ENCODE measurements around the gene FCN1. TPM values are rescaled to one million over a fixed set of nuclear protein-coding genes. Genes with fewer than 3 reads are reported as not detected.

The FCN1 gene
- total RNA-seq, 1 donor, result not detected

DNA sequence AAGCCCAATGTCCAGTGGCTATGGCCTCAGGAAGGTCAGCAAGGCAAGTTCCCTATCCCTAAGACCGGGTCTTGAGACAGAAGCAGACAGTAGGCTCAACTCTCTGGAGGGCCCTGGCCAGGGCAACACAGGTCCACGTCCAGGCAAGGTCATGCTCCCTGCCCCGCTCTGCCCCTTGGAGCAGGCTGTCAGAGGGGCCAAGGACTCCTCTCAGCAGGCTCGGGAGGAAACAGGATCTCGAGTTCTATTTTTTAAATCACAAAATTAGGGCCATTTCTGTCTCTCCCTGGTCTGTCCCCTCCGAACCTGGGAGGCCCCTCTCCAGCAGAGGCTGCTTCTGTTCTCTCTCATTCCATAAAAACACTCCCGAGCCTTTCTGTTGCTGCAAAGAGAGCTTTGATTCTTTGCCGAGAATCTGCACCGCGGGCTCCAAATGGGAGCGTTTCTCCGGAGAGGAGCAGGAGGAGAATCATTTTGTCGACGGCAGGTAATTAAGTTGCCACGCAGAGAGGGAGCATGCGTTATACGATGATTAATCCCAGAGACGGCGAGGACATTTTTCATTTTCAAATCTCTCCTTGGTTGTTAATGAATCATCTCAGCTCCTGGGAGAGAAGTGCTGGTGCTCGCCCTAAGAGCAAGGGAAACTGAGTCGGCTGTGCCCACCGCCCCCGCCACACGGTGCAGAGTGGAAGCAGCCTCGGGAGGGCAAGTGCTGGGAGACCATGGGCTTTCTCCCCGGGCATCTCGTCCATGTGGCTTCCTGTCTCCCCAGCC is 24.5 kb upstream of the FCN1 start:
- H3K9me3 ChIP-seq (ENCODE audit: low read depth, low read length), result no peaks in the 10 kb centered on the region
- peak overlapping the region; percentile 51 for H3K4me2 ChIP-seq (ENCODE audit: insufficient read depth, low read length)
- peak; percentile 91 for DNase-seq (ENCODE audit: insufficient read length, low spot score, missing footprints)
- H3K4me1 ChIP-seq (ENCODE audit: insufficient read depth, low read length), result no peaks in the 10 kb centered on the region
- H4K20me1 ChIP-seq (ENCODE audit: insufficient read depth, low read length), result no peaks in the 10 kb centered on the region
- no peaks in the 10 kb centered on the region for H3K36me3 ChIP-seq (ENCODE audit: insufficient read depth, low read length)
- no peak overlapping the region for H3K27ac ChIP-seq (ENCODE audit: low read depth, low read length)
- H3K79me2 ChIP-seq (ENCODE audit: insufficient read depth, low read length), result no peaks in the 10 kb centered on the region
- H3K4me3 ChIP-seq (ENCODE audit: insufficient read depth, low read length), result no peak overlapping the region
- no peak overlapping the region for H2AFZ ChIP-seq (ENCODE audit: low read length)
- peaks cover 27% of the 10 kb centered on the region for H3K27me3 ChIP-seq (ENCODE audit: insufficient read depth, low read length)
- TF ChIP-seq, protein P1, sequence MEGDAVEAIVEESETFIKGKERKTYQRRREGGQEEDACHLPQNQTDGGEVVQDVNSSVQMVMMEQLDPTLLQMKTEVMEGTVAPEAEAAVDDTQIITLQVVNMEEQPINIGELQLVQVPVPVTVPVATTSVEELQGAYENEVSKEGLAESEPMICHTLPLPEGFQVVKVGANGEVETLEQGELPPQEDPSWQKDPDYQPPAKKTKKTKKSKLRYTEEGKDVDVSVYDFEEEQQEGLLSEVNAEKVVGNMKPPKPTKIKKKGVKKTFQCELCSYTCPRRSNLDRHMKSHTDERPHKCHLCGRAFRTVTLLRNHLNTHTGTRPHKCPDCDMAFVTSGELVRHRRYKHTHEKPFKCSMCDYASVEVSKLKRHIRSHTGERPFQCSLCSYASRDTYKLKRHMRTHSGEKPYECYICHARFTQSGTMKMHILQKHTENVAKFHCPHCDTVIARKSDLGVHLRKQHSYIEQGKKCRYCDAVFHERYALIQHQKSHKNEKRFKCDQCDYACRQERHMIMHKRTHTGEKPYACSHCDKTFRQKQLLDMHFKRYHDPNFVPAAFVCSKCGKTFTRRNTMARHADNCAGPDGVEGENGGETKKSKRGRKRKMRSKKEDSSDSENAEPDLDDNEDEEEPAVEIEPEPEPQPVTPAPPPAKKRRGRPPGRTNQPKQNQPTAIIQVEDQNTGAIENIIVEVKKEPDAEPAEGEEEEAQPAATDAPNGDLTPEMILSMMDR (IDR thresholded peaks at IDR 0.05; ENCODE audit: extremely low read depth, low read depth, low read length), result no peak

DNA sequence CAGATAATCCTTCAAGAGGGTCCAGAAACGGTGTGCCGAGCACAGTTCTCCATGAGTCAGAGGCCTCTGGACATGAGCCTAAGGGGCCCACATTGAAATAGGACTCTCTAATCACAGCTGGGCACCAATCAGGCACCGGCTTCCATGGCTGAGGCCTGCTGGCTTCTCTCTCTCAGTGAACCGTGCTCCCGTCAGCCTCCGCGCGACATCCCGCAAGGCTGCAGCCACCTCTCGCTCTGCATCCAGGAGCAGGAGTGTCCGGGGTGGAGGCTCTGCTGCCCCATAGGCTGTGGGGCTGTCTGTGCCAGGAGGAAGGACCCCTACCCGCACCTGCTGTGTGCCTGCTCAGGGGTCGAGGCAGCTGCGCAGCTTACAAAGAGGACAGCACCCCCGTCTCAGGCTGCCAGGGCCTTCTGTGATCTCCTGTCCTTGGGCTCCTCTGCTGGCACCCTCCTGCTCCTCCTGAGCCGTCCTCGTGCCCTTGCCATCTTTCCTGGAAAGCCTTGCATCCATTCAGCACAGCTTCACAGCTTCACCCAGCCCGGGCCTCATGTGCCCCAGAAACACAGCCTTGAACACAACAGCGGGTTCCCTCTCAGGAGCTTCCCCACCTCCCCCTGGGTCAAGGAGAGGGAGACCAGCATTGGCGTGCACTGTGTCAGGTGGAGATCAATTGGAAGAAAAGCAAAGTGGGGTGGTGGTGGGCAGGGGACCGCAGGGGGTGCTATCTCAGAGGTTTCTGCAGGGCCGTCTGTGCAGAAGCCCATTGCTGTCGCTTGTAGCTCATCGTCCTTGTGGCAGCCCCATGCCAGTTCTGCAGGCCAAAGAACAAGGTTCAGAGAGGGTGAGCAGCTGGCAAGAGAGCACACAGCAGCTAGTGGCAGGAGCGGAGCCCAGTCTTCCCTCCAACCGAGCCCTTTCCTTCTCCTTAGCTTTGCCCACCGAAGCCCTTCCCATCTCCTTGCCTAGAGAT is 22.8 kb upstream of the FCN1 start:
- TF ChIP-seq, protein P1 (IDR thresholded peaks at IDR 0.05; ENCODE audit: extremely low read depth, low read depth, low read length), result no peak
- no peak overlapping the region for H3K27ac ChIP-seq (ENCODE audit: low read depth, low read length)
- no peak overlapping the region for H2AFZ ChIP-seq (ENCODE audit: low read length)
- no peaks in the 10 kb centered on the region for H3K36me3 ChIP-seq (ENCODE audit: insufficient read depth, low read length)
- no peaks in the 10 kb centered on the region for H3K9me3 ChIP-seq (ENCODE audit: low read depth, low read length)
- no peaks in the 10 kb centered on the region for H3K79me2 ChIP-seq (ENCODE audit: insufficient read depth, low read length)
- H3K4me3 ChIP-seq (ENCODE audit: insufficient read depth, low read length), result no peak overlapping the region
- H4K20me1 ChIP-seq (ENCODE audit: insufficient read depth, low read length), result no peaks in the 10 kb centered on the region
- peaks cover 42% of the 10 kb centered on the region for H3K27me3 ChIP-seq (ENCODE audit: insufficient read depth, low read length)
- no peak for DNase-seq (ENCODE audit: insufficient read length, low spot score, missing footprints)
- no peaks in the 10 kb centered on the region for H3K4me1 ChIP-seq (ENCODE audit: insufficient read depth, low read length)
- H3K4me2 ChIP-seq (ENCODE audit: insufficient read depth, low read length), result no peak overlapping the region

DNA sequence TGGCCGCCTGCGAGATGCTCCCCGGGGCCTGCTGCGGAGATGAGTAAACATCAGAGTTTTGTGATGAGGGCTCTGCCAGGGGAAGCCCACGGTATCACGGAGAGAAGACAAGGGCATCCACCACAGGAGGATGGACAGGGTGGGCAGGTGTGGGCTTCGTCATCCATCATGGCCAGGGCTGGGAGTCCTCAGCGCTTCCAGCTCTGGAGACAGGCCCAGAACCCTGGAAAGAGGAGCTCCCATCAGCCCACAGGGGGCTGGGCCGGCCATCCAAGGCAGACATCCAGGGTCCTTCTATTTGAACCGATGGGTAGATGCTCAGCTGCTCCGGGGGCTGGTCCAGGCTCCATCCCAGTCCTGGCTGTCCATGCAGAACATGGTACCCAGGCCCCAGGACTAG is 22.1 kb upstream of the FCN1 start:
- Histone ChIP-seq H3K27me3 (ENCODE audit: insufficient read depth, low read length) (peaks cover 48% of the 10 kb centered on the region), H3K27ac (ENCODE audit: low read depth, low read length) (no peak overlapping the region), H2AFZ (ENCODE audit: low read length) (no peak overlapping the region), H3K4me3 (ENCODE audit: insufficient read depth, low read length) (no peak overlapping the region), H3K79me2 (ENCODE audit: insufficient read depth, low read length) (no peaks in the 10 kb centered on the region), H3K4me1 (ENCODE audit: insufficient read depth, low read length) (no peaks in the 10 kb centered on the region), H3K9me3 (ENCODE audit: low read depth, low read length) (no peaks in the 10 kb centered on the region), H3K4me2 (ENCODE audit: insufficient read depth, low read length) (no peak overlapping the region), H4K20me1 (ENCODE audit: insufficient read depth, low read length) (no peaks in the 10 kb centered on the region), H3K36me3 (ENCODE audit: insufficient read depth, low read length) (no peaks in the 10 kb centered on the region)
- TF ChIP-seq, protein P1 (IDR thresholded peaks at IDR 0.05; ENCODE audit: extremely low read depth, low read depth, low read length), result no peak
- DNase-seq (ENCODE audit: insufficient read length, low spot score, missing footprints), result no peak

All from osteoblast (primary cell).